ENCODE data around the gene ABCB9.
"Not testable (repeated sequence)": the region's sequence is repeated elsewhere in the genome, so short reads cannot be mapped to it uniquely, and the experiment has no call there.

Gene ABCB9

GRCh38 chr12:122921917-122922316 is 44.3 kb downstream of the ABCB9 start:
- intact Hi-C loops (cut with DNase I): no loop called here

DNA sequence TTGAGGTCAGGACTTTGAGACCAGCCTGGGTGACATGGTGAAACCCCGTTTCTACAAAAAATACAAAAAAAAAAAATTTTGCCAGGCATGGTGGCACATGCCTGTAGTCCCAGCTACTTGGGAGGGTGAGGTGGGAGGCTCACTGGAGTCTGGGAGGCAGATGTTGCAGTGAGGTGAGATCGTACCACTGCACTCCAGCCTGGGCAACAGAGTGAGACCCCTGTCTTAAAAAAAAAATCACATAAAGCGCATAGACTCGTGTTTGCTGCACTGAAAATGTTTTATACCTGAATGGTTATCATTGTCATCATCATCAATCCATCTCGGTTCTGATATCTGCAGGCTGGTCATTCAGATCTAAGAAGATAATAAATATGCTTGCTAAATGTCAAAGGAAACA is 45.6 kb downstream of the ABCB9 start:
- no peak for DNase-seq
- intact Hi-C loops (cut with DNase I): no loop called here

More at GRCh38 chr12:122921917-122922316, 44.3 kb downstream of the ABCB9 start:
- no peak for DNase-seq

- no peak for DNase-seq
- intact Hi-C loops (cut with DNase I): no loop called here
Observed at GRCh38 chr12:122918827-122919226, 47.4 kb downstream of the ABCB9 start.

- peak in 8 of 42 donors; percentile 10 to 30 (median 22) for DNase-seq
- intact Hi-C loops (cut with DNase I): no loop called here
Observed at GRCh38 chr12:122917507-122918121, 48.6 kb downstream of the ABCB9 start.

- intact Hi-C loops (cut with DNase I): no loop called here
- DNase-seq: peak; percentile 41 to 89 (median 75)
Observed at GRCh38 chr12:122909442-122910288, 56.6 kb downstream of the ABCB9 start.

- no peak for DNase-seq
- intact Hi-C loops (cut with DNase I): no loop called here
Observed at GRCh38 chr12:122908915-122909314, 57.3 kb downstream of the ABCB9 start.

GRCh38 chr12:122905258-122905657 is 61.0 kb downstream of the ABCB9 start:
- DNase-seq: not testable (repeated sequence)

DNA sequence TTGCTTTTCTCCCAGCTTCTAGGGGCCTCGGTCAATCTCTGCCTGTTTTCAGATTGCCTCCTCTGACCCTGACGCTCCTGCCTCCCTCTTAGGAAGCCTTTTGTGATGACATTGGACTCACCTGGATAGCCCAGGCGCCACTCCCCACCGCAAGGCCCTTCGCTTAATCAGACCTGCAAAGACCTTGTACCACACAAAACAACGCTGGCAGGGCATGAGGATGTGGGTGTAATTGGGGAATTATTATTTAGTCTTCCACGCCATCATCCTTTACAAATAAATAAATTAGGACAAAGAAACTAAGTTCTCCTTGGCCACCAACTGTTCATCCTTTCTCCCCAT is 62.6 kb downstream of the ABCB9 start:
- DNase-seq: peak in 1 of 42 donors; percentile 8
- intact Hi-C loops (cut with DNase I): no loop called here

More at GRCh38 chr12:122905258-122905657, 61.0 kb downstream of the ABCB9 start:
- intact Hi-C loops (cut with DNase I): not testable (repeated sequence)

DNA sequence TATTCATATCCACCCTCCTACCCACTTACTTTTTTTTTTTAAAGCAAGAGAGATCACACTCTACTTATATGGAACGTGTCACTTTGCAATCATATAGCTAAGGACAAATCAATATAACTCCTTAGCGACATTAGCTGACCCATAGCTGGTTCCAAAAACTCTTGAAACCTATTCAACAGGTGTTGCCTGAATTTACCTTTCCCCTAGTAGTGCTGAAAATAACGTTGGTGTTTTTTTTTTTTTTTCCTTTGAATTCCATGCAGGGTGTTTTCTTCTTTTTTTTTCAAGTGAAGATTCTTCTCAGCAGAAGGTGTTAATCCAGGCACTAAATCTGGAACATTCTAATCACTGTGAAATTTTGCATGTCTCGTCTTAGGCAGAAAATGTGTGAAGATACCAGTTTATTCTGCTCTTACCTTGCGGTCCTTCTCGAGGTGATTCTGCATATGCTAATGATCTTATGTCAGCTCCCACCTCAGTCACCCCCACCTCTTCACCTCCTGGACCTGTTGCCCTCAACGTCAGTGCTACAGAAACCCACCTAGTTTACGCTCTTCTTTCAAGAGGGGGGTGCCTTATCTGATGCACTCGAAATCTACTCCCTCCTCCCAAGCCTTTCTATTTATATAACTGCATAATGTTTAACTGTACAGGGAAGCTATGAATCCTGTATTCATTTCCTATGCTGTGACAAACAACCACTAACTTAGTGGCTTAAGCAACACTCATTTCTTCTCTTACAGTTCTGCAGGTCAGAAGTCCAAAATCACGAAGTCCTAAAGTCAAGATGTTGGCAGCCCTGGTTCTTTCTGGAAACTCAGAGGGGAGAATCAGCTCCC is 63.2 kb downstream of the ABCB9 start:
- intact Hi-C loops (cut with DNase I): no loop called here
- no peak for DNase-seq

GRCh38 chr12:122899887-122900286 is 66.4 kb downstream of the ABCB9 start:
- intact Hi-C loops (cut with DNase I): no loop called here
- no peak for DNase-seq

DNA sequence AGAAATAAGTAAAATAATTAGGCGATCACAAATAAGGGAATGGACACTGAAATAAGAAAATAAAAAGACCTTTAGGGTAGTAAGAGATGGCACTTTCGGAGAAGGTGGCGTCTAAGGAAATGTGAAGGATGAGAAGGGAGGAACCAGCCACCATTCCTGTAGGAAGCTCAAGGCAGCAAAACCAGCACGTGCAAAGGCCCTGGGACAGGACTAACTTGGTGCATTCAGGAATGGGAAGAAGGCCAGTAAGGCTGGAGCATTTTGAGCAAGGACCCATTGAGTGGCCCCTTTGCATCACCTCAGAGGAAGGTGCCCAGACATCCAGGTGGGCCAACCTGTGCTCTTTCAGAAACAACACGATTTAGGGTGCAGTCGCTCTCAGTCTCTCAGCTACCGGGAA is 69.6 kb downstream of the ABCB9 start:
- intact Hi-C loops (cut with DNase I): no loop called here
- DNase-seq: peak in 4 of 42 donors; percentile 16 to 40 (median 30)

DNA sequence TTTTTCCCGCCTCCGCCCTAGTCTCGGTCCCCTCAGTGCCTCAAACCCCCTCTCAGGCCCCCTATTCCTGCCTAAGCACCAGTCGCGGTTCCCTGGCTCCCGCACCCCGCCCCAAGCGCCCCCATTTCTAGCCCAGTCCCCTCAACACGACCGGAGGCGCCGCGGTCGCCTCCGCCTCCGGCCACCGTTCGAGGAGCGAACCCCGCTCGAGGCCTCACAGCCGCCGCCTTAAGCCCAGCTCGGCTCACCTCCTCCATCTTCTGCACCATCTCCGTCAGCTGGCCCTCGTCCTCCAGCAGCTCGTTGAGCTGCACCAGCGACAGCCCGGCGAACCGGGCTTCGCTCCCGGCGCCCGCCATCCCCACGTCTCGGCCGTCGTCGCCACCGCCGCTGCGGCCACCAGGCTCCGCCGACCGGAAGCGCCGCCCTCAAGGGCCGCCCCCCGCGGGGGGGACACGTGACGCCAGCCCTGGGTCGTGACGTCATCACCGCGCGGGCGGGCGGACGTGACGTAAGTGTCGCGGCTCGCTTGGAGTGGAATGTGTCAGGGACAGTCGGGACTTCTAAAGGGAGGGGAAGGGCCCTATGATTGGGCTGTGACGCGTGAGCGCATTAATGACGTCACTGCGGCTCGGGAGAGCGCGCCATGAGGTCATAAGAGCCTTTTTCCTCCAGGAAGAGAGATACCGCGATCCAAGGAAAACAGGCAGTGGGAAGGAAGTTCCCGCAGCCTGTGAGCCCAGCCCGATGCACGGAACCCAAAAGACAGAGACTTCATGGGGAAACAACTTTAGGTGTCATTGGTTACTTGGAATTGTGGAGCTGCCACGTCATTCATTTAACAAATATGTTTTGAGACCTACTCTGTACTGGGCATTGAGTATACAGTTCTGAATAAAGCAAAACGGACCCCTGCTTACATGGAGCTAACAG is 70.3 kb downstream of the ABCB9 start, which contains the start of gene VPS37B:
Gene VPS37B (minus strand): TSS at position 421 of the 933 bp plus-strand sequence. CDS start 62 bp downstream, at position 359.
- intact Hi-C loops (cut with DNase I): no loop called here
- DNase-seq: peak; percentile 52 to 89 (median 76)

GRCh38 chr12:122895320-122895703 is 71.0 kb downstream of the ABCB9 start:
- no peak for DNase-seq
- intact Hi-C loops (cut with DNase I): no loop called here

GRCh38 chr12:122894193-122895121 is 71.8 kb downstream of the ABCB9 start:
- intact Hi-C loops (cut with DNase I): no loop called here
- DNase-seq: peak in 4 of 42 donors; percentile 24 to 46 (median 40)

DNA sequence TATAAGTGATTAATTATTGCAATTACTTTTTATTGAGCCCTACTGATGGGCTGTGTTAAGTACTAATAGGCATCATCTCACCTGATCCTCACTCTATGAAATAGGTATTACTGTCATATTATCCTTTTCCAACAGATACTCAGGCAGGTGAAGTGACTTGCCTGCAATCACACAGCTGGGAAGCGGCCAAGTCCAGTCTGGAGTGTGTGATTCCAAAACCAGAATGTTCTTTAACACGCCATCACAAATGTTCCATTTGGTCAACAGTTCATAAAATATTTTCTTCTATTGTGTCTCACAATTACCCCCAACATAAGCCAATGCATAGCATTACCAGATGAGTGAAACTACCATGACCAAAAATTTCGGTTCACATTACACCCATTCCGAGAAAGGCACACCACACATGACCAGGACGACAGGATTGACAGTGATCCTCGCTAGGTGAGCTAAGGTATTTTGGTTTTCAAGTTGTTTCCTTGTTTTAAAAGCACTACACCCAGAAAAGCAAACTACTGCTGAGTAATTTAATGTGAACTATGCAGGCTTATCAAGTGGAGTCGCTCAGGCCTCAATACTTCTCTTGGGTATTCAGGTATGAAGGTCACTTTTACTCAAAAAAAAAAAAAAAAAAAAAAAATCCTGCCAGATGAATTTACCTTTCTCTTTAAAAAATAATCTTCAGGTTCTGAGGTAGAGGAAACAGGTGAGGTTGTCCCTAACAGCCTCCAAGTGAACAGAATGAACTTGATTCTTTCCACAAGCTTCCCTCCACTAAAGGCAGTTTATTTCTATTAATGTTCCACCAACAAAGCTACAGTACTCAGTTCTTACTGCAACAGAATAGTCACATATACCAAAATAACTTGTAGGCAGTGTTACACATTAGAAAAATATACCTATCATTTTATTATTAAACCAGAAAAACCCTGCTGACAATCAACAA is 72.8 kb downstream of the ABCB9 start:
- intact Hi-C loops (cut with DNase I): no loop called here
- peak in 1 of 42 donors; percentile 15 for DNase-seq

GRCh38 chr12:122892724-122893123 is 73.5 kb downstream of the ABCB9 start:
- DNase-seq; intact Hi-C loops (cut with DNase I): not testable (repeated sequence)

Measured in head of caudate nucleus (tissue), 42 donors.